ENCODE data around the gene RPS16.

Gene RPS16

GRCh38 chr19:39422020-39422419 lies 13.7 kb downstream of the RPS16 start:
- DNase-seq (ENCODE audit: low read depth): no peak

GRCh38 chr19:39420769-39421168 lies 15.0 kb downstream of the RPS16 start:
- no peak for DNase-seq (ENCODE audit: low read depth)

- DNase-seq (ENCODE audit: low read depth): no peak
Measured at GRCh38 chr19:39419003-39419402, 16.7 kb downstream of the RPS16 start.

- DNase-seq (ENCODE audit: low read depth): no peak
Measured at GRCh38 chr19:39417463-39418181, 18.1 kb downstream of the RPS16 start.

GRCh38 chr19:39416152-39417120 lies 19.3 kb downstream of the RPS16 start:
- no peak for DNase-seq (ENCODE audit: low read depth)

- no peak for DNase-seq (ENCODE audit: low read depth)
Measured at GRCh38 chr19:39415111-39416046, 20.4 kb downstream of the RPS16 start.

GRCh38 chr19:39413911-39414608 lies 21.7 kb downstream of the RPS16 start:
- no peak for DNase-seq (ENCODE audit: low read depth)

- no peak for DNase-seq (ENCODE audit: low read depth)
Measured at GRCh38 chr19:39413272-39413910, 22.4 kb downstream of the RPS16 start.

- DNase-seq (ENCODE audit: low read depth): no peak
Measured at GRCh38 chr19:39412867-39413271, 22.9 kb downstream of the RPS16 start.

- peak; percentile 94 for DNase-seq (ENCODE audit: low read depth)
Measured at GRCh38 chr19:39412100-39412866, 23.5 kb downstream of the RPS16 start, which contains the start of gene PLEKHG2. Gene PLEKHG2 (plus strand): TSS chr19:39412669. CDS start chr19:39414087, 1,418 bp downstream.

GRCh38 chr19:39411832-39412099 lies 24.0 kb downstream of the RPS16 start:
- peak; percentile 90 for DNase-seq (ENCODE audit: low read depth)

GRCh38 chr19:39411081-39411831 lies 24.5 kb downstream of the RPS16 start:
- DNase-seq (ENCODE audit: low read depth): no peak

GRCh38 chr19:39410831-39411080 lies 25.0 kb downstream of the RPS16 start:
- DNase-seq (ENCODE audit: low read depth): no peak

GRCh38 chr19:39410017-39410830 lies 25.5 kb downstream of the RPS16 start:
- DNase-seq (ENCODE audit: low read depth): no peak

- DNase-seq (ENCODE audit: low read depth): peak; percentile 81
Measured at GRCh38 chr19:39409208-39410016, 26.3 kb downstream of the RPS16 start.

GRCh38 chr19:39408392-39409207 lies 27.1 kb downstream of the RPS16 start:
- no peak for DNase-seq (ENCODE audit: low read depth)
